WTC11 (cell line): Measurements from ENCODE around the gene FANCE. TPM values are rescaled to one million over a fixed set of nuclear protein-coding genes. Genes with fewer than 3 reads are reported as not detected.

Experiments
- ATAC-seq: fragments of 200-7000 bp; cut with Tn5 transposase; 2 replicates; pipeline ENCODE4 v1.10.0; 2021; ENCODE audit warnings: mild to moderate bottlenecking, moderate library complexity
- CTCF ChIA-PET: fragments of 300-600 bp; sonication (Branson Sonifier 250); formaldehyde crosslinking; loops from one replicate; lab custom pipeline; 2021; ENCODE audit warnings: antibody characterized with exemption; lab: Charles Lee
- POLR2A ChIA-PET: fragments of 350-600 bp; sonication (Branson Sonifier 250); formaldehyde crosslinking; loops from one replicate; lab custom pipeline; 2021; ENCODE audit warnings: antibody characterized with exemption; lab: Charles Lee
- DNase-seq: peaks from one replicate; pipeline ENCODE4 v3.0.0; 2021; ENCODE audit warnings: low spot score
- H3K27ac Mint-ChIP-seq: 2 replicates; pipeline ENCODE4 v1.8.0; 2021; ENCODE audit warnings: mixed read lengths
- H3K27me3 Mint-ChIP-seq: 2 replicates; pipeline ENCODE4 v1.8.0; 2021; ENCODE audit warnings: low read depth, mild to moderate bottlenecking, moderate library complexity, mixed read lengths
- H3K36me3 Mint-ChIP-seq: 2 replicates; pipeline ENCODE4 v1.8.0; 2021; ENCODE audit warnings: mixed read lengths
- H3K4me1 Mint-ChIP-seq: 2 replicates; pipeline ENCODE4 v1.8.0; 2022; ENCODE audit warnings: mixed read lengths
- H3K4me3 Mint-ChIP-seq: 2 replicates; pipeline ENCODE4 v1.8.0; 2021; ENCODE audit warnings: mild to moderate bottlenecking, moderate library complexity, mixed read lengths
- H3K9me3 Mint-ChIP-seq: 2 replicates; pipeline ENCODE4 v1.8.0; 2021; ENCODE audit warnings: mixed read lengths
- EMX1 ChIP-seq: fragments of 250-450 bp; sonication (Bioruptor Pico); IDR thresholded peaks from 2 replicates; pipeline ENCODE4 v1.8.0; 2021; ENCODE audit warnings: mild to moderate bottlenecking
- ETV6 ChIP-seq: sonication (generic); formaldehyde crosslinking; IDR thresholded peaks from 2 replicates; pipeline ENCODE4 v1.8.1; 2022; ENCODE audit warnings: mild to moderate bottlenecking, missing genetic modification reagents
- GABPB1 ChIP-seq: sonication (generic); formaldehyde crosslinking; IDR thresholded peaks from 2 replicates; pipeline ENCODE4 v1.8.1; 2023; ENCODE audit warnings: mild to moderate bottlenecking, missing genetic modification reagents
- GTF2I ChIP-seq: fragments of 250-450 bp; sonication (Bioruptor Pico); conservative IDR thresholded peaks from 2 replicates; pipeline ENCODE4 v1.4.0; 2021; ENCODE audit warnings: mild to moderate bottlenecking
- MXD4 ChIP-seq: fragments of 250-450 bp; sonication (Bioruptor Pico); IDR thresholded peaks from 2 replicates; pipeline ENCODE4 v1.8.0; 2021; ENCODE audit warnings: mild to moderate bottlenecking, moderate library complexity, borderline replicate concordance
- NFE2L1 ChIP-seq: sonication (generic); formaldehyde crosslinking; IDR thresholded peaks from 2 replicates; pipeline ENCODE4 v1.8.1; 2023; ENCODE audit warnings: missing genetic modification reagents
- PRRX2 ChIP-seq: fragments of 250-450 bp; sonication (Bioruptor Pico); IDR thresholded peaks from 2 replicates; pipeline ENCODE4 v1.8.0; 2021; ENCODE audit warnings: mild to moderate bottlenecking
- SMAD3 ChIP-seq: sonication (generic); formaldehyde crosslinking; IDR thresholded peaks from 2 replicates; pipeline ENCODE4 v1.8.0; 2022; ENCODE audit warnings: missing genetic modification reagents, mild to moderate bottlenecking, borderline replicate concordance
- SP1 ChIP-seq: sonication (generic); formaldehyde crosslinking; conservative IDR thresholded peaks from 2 replicates; pipeline ENCODE4 v1.8.1; 2022; ENCODE audit warnings: missing genetic modification reagents
- USF1 ChIP-seq: sonication (generic); formaldehyde crosslinking; IDR thresholded peaks from 2 replicates; pipeline ENCODE4 v1.8.0; 2022; ENCODE audit warnings: mild to moderate bottlenecking, missing genetic modification reagents
- ZBTB21 ChIP-seq: sonication (generic); formaldehyde crosslinking; IDR thresholded peaks from 2 replicates; pipeline ENCODE4 v1.8.1; 2023; ENCODE audit warnings: mild to moderate bottlenecking, missing genetic modification reagents, borderline replicate concordance
- ZNF121 ChIP-seq: sonication (generic); formaldehyde crosslinking; IDR thresholded peaks from 2 replicates; pipeline ENCODE4 v1.8.0; 2023; ENCODE audit warnings: missing genetic modification reagents
- ZNF138 ChIP-seq: sonication (generic); formaldehyde crosslinking; conservative IDR thresholded peaks from 2 replicates; pipeline ENCODE4 v1.8.1; 2022; ENCODE audit warnings: mild to moderate bottlenecking, moderate library complexity, missing genetic modification reagents
- ZNF317 ChIP-seq: sonication (generic); formaldehyde crosslinking; IDR thresholded peaks from 2 replicates; pipeline ENCODE4 v1.8.1; 2023; ENCODE audit warnings: low read depth, mild to moderate bottlenecking, moderate library complexity, missing genetic modification reagents, borderline replicate concordance
- ZNF416 ChIP-seq: fragments of 250-450 bp; sonication (Bioruptor Pico); IDR thresholded peaks from 2 replicates; pipeline ENCODE4 v1.9.0; 2021; ENCODE audit warnings: mild to moderate bottlenecking, inconsistent platforms
- total RNA-seq: library from RNA; stranded (reverse); gene quantifications from 3 replicates; pipeline ENCODE4 v1.2.3, GENCODE V29; 2021
- TF ChIP-seq, protein P1 (sequence below): fragments of 200-600 bp; IDR thresholded peaks from 2 replicates; pipeline ENCODE4 v1.8.0; 2022; ENCODE audit warnings: antibody characterized with exemption
- TF ChIP-seq, protein P2 (sequence below): sonication (generic); formaldehyde crosslinking; IDR thresholded peaks from 2 replicates; pipeline ENCODE4 v1.8.1; 2023; ENCODE audit warnings: mild to moderate bottlenecking, missing genetic modification reagents
- TF ChIP-seq, protein P3 (sequence below): sonication (generic); formaldehyde crosslinking; IDR thresholded peaks from 2 replicates; pipeline ENCODE4 v1.8.0; 2023; ENCODE audit warnings: missing genetic modification reagents
- TF ChIP-seq, protein P4 (sequence below): sonication (generic); formaldehyde crosslinking; IDR thresholded peaks from 2 replicates; pipeline ENCODE4 v1.8.0; 2023; ENCODE audit warnings: missing genetic modification reagents, mild to moderate bottlenecking, borderline replicate concordance

The FANCE gene
- total RNA-seq, 1 experiment from 2014 or later = 22.3 TPM

- TF ChIP-seq, protein P1, sequence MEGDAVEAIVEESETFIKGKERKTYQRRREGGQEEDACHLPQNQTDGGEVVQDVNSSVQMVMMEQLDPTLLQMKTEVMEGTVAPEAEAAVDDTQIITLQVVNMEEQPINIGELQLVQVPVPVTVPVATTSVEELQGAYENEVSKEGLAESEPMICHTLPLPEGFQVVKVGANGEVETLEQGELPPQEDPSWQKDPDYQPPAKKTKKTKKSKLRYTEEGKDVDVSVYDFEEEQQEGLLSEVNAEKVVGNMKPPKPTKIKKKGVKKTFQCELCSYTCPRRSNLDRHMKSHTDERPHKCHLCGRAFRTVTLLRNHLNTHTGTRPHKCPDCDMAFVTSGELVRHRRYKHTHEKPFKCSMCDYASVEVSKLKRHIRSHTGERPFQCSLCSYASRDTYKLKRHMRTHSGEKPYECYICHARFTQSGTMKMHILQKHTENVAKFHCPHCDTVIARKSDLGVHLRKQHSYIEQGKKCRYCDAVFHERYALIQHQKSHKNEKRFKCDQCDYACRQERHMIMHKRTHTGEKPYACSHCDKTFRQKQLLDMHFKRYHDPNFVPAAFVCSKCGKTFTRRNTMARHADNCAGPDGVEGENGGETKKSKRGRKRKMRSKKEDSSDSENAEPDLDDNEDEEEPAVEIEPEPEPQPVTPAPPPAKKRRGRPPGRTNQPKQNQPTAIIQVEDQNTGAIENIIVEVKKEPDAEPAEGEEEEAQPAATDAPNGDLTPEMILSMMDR = peak; percentile 44; the same call in 1 of the 2 replicates
- 0 out of 2 replicates have a peak, but pooled peaks have one; percentile 6 for TF ChIP-seq ZNF121
- no peak for TF ChIP-seq ZBTB21 (CRISPR knock-in tag)
- no peak for TF ChIP-seq SP1 (CRISPR knock-in tag)
- 0 out of 2 replicates have a peak, but pooled peaks have one; percentile 18 for TF ChIP-seq GABPB1 (CRISPR knock-in tag)
- 0 out of 2 replicates have a peak, but pooled peaks have one; percentile 15 for TF ChIP-seq GTF2I (CRISPR knock-in tag)
- DNase-seq (no peak), ATAC-seq (peak; percentile 58)
- no peaks in the 10 kb centered on the region for H3K9me3 Mint-ChIP-seq
- ChIA-PET CTCF (interaction anchor here (0.6 to 8.9 kb wide), 53 partner anchors 8 to 324 kb away, joined by 3 to 157 read pairs (median 5); partner anchors contain the start of genes DEF6, PPARD, RPL10A and TEAD3), POLR2A (interaction anchor here (0.6 to 0.8 kb wide), 2 partner anchors 99 to 117 kb away, joined by 3 to 4 read pairs; no protein-coding TSS in a partner anchor)
- no peak overlapping the region for H3K27ac Mint-ChIP-seq
- no peaks in the 10 kb centered on the region for H3K36me3 Mint-ChIP-seq
- H3K27me3 Mint-ChIP-seq = peaks cover 11% of the 10 kb centered on the region
- H3K4me1 Mint-ChIP-seq = peaks cover 29% of the 10 kb centered on the region
- H3K4me3 Mint-ChIP-seq = no peak overlapping the region
Measured at GRCh38 chr6:35449287-35449881, 2.8 kb upstream of the FANCE start.

DNA sequence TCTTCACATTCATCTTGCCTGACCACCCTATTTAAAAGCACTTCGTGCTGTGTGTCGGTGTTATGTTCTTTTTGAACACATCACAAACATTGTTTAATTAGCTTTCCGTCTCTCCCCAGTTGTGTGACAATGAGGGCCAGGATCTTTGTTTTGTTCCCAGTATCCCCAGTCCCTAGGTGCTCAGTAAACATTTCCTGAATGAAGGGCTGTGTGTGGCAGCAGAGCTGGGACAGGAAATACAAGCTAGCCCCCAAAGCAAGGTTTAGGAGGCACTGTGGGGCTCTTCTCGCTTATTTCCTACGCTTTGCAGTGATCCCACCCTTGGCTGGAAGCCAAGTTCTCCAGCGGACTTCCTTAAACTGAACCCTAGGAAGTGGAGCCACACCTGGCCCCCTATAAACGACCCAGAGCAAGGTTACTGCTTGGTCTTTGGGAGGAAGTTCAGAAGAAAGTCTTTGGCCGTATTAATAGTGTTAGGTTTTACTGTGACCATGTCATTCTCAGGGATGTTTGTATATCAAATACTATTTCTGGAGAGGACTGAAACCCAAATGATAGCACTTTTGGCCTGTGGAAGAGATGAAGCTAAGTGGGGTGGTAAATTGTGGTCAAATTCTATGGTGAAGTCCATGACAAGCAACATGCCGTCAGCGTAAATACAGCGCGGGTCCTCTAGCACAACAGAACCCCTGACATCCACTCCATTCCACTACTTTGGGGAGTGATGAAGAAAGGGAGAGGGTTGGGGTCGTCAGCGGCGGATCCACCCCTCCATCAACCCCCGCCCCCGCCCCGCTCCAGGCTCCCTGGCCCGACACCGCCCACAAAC lies 570 bp upstream of the FANCE start:
- Mint-ChIP-seq H3K9me3 (no peaks in the 10 kb centered on the region), H3K36me3 (peaks cover 13% of the 10 kb centered on the region), H3K27ac (peak overlapping the region; percentile 53; the same call in 1 of the 2 replicates), H3K27me3 (peaks cover 11% of the 10 kb centered on the region), H3K4me1 (peaks cover 34% of the 10 kb centered on the region), H3K4me3 (peak overlapping the region; percentile 66)
- no peak for ATAC-seq
- CTCF ChIA-PET = interaction anchor here (0.6 to 8.9 kb wide), 14 partner anchors 17 to 285 kb away, joined by 3 to 157 read pairs (median 4); partner anchors contain the start of genes ARMC12, DEF6, PPARD and RPL10A
- POLR2A ChIA-PET = interaction anchor here (0.6 to 1.9 kb wide), 8 partner anchors 32 to 582 kb away, joined by 3 to 5 read pairs (median 4); partner anchors contain the start of gene PPARD
- DNase-seq = no peak
- no peak for TF ChIP-seq ETV6 (CRISPR knock-in tag)
- TF ChIP-seq MXD4 (CRISPR knock-in tag) = no peak
- no peak for TF ChIP-seq ZNF317 (CRISPR knock-in tag)
- TF ChIP-seq, protein P2, sequence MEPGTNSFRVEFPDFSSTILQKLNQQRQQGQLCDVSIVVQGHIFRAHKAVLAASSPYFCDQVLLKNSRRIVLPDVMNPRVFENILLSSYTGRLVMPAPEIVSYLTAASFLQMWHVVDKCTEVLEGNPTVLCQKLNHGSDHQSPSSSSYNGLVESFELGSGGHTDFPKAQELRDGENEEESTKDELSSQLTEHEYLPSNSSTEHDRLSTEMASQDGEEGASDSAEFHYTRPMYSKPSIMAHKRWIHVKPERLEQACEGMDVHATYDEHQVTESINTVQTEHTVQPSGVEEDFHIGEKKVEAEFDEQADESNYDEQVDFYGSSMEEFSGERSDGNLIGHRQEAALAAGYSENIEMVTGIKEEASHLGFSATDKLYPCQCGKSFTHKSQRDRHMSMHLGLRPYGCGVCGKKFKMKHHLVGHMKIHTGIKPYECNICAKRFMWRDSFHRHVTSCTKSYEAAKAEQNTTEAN (CRISPR knock-in tag) = no peak
- TF ChIP-seq USF1 (CRISPR knock-in tag) = no peak
- no peak for TF ChIP-seq EMX1
- TF ChIP-seq SMAD3 (CRISPR knock-in tag) = no peak
- no peak for TF ChIP-seq PRRX2
- no peak for TF ChIP-seq SP1 (CRISPR knock-in tag)
- TF ChIP-seq ZNF416 (CRISPR knock-in tag) = no peak

DNA sequence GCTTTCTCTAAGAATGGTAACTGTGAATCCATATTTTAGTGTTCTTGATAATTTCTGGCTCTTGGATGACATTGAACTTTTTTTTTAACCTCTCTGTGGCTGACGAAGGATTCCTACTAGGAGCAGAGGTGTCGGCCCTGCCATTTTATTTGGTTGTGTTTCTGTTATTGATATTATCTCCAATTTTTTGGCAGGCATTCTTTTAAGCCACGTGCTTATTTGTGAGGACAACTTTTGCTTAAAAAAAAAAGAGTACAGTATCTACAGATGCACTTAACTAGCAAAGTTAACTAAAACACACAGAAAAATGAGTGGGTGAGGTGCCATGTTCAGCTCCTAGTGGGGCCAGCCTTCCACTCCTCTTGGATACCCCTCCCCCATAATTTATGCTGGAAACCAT lies 1.1 kb downstream of the FANCE start:
- ATAC-seq (no peak), DNase-seq (no peak)
- Mint-ChIP-seq H3K27me3 (peaks cover 11% of the 10 kb centered on the region), H3K36me3 (peaks cover 15% of the 10 kb centered on the region), H3K9me3 (no peaks in the 10 kb centered on the region), H3K27ac (no peak overlapping the region), H3K4me1 (peaks cover 39% of the 10 kb centered on the region), H3K4me3 (peak overlapping the region; percentile 68)
- ChIA-PET CTCF (interaction anchor here (1.0 to 8.9 kb wide), 9 partner anchors 15 to 284 kb away, joined by 3 to 157 read pairs (median 8); partner anchors contain the start of genes ARMC12, DEF6, PPARD and RPL10A), POLR2A (interaction anchor here (1.7 to 1.9 kb wide), 2 partner anchors 15 to 135 kb away, joined by 4 to 5 read pairs; partner anchors contain the start of gene RPL10A)
- TF ChIP-seq, protein P3, sequence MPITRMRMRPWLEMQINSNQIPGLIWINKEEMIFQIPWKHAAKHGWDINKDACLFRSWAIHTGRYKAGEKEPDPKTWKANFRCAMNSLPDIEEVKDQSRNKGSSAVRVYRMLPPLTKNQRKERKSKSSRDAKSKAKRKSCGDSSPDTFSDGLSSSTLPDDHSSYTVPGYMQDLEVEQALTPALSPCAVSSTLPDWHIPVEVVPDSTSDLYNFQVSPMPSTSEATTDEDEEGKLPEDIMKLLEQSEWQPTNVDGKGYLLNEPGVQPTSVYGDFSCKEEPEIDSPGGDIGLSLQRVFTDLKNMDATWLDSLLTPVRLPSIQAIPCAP (CRISPR knock-in tag) = no peak
- TF ChIP-seq, protein P4, sequence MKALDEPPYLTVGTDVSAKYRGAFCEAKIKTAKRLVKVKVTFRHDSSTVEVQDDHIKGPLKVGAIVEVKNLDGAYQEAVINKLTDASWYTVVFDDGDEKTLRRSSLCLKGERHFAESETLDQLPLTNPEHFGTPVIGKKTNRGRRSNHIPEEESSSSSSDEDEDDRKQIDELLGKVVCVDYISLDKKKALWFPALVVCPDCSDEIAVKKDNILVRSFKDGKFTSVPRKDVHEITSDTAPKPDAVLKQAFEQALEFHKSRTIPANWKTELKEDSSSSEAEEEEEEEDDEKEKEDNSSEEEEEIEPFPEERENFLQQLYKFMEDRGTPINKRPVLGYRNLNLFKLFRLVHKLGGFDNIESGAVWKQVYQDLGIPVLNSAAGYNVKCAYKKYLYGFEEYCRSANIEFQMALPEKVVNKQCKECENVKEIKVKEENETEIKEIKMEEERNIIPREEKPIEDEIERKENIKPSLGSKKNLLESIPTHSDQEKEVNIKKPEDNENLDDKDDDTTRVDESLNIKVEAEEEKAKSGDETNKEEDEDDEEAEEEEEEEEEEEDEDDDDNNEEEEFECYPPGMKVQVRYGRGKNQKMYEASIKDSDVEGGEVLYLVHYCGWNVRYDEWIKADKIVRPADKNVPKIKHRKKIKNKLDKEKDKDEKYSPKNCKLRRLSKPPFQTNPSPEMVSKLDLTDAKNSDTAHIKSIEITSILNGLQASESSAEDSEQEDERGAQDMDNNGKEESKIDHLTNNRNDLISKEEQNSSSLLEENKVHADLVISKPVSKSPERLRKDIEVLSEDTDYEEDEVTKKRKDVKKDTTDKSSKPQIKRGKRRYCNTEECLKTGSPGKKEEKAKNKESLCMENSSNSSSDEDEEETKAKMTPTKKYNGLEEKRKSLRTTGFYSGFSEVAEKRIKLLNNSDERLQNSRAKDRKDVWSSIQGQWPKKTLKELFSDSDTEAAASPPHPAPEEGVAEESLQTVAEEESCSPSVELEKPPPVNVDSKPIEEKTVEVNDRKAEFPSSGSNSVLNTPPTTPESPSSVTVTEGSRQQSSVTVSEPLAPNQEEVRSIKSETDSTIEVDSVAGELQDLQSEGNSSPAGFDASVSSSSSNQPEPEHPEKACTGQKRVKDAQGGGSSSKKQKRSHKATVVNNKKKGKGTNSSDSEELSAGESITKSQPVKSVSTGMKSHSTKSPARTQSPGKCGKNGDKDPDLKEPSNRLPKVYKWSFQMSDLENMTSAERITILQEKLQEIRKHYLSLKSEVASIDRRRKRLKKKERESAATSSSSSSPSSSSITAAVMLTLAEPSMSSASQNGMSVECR (CRISPR knock-in tag) = no peak
- no peak for TF ChIP-seq NFE2L1 (CRISPR knock-in tag)
- TF ChIP-seq ZNF138 = no peak
- no peak for TF ChIP-seq GABPB1 (CRISPR knock-in tag)
